Measurements from ENCODE around the gene ATXN10.

Gene ATXN10

GRCh38 chr22:45872659-45873263 is 201.1 kb downstream of the ATXN10 start:
- DNase-seq (ENCODE audit: low read depth in 1 of 2, low spot score in 1 of 2), result no peak
- TF ChIP-seq JUND (IDR thresholded peaks at IDR 0.05; ENCODE audit: low read depth), result no peak
- in situ Hi-C loops (cut with HindIII; ENCODE audit: low pct_unique_long_range_greater_than_20kb, low sequenced_read_pairs), result no loop called here

- in situ Hi-C loops (cut with HindIII; ENCODE audit: low pct_unique_long_range_greater_than_20kb, low sequenced_read_pairs), result no loop called here
Observed at GRCh38 chr22:45876136-45877035, 204.8 kb downstream of the ATXN10 start.

GRCh38 chr22:45877036-45877380 is 205.4 kb downstream of the ATXN10 start:
- no peak for DNase-seq (ENCODE audit: low read depth in 1 of 2, low spot score in 1 of 2)
- in situ Hi-C loops (cut with HindIII; ENCODE audit: low pct_unique_long_range_greater_than_20kb, low sequenced_read_pairs), result no loop called here
- TF ChIP-seq JUND (IDR thresholded peaks at IDR 0.05; ENCODE audit: low read depth), result no peak

More at GRCh38 chr22:45876136-45877035, 204.8 kb downstream of the ATXN10 start:
- no peak for TF ChIP-seq JUND (IDR thresholded peaks at IDR 0.05; ENCODE audit: low read depth)
- no peak for DNase-seq (ENCODE audit: low read depth in 1 of 2, low spot score in 1 of 2)

GRCh38 chr22:45877651-45878050 is 206.0 kb downstream of the ATXN10 start:
- TF ChIP-seq JUND (IDR thresholded peaks at IDR 0.05; ENCODE audit: low read depth), result no peak
- no peak for DNase-seq (ENCODE audit: low read depth in 1 of 2, low spot score in 1 of 2)
- in situ Hi-C loops (cut with HindIII; ENCODE audit: low pct_unique_long_range_greater_than_20kb, low sequenced_read_pairs), result no loop called here

- in situ Hi-C loops (cut with HindIII; ENCODE audit: low pct_unique_long_range_greater_than_20kb, low sequenced_read_pairs), result no loop called here
- no peak for TF ChIP-seq JUND (IDR thresholded peaks at IDR 0.05; ENCODE audit: low read depth)
- no peak for DNase-seq (ENCODE audit: low read depth in 1 of 2, low spot score in 1 of 2)
Observed at GRCh38 chr22:45878051-45878781, 206.6 kb downstream of the ATXN10 start.

GRCh38 chr22:45878901-45879551 is 207.4 kb downstream of the ATXN10 start:
- in situ Hi-C loops (cut with HindIII; ENCODE audit: low pct_unique_long_range_greater_than_20kb, low sequenced_read_pairs), result no loop called here
- no peak for TF ChIP-seq JUND (IDR thresholded peaks at IDR 0.05; ENCODE audit: low read depth)
- no peak for DNase-seq (ENCODE audit: low read depth in 1 of 2, low spot score in 1 of 2)

- no peak for TF ChIP-seq JUND (IDR thresholded peaks at IDR 0.05; ENCODE audit: low read depth)
- DNase-seq (ENCODE audit: low read depth in 1 of 2, low spot score in 1 of 2), result no peak
- in situ Hi-C loops (cut with HindIII; ENCODE audit: low pct_unique_long_range_greater_than_20kb, low sequenced_read_pairs), result no loop called here
Observed at GRCh38 chr22:45879552-45879949, 207.9 kb downstream of the ATXN10 start.

GRCh38 chr22:45880091-45880715 is 208.6 kb downstream of the ATXN10 start:
- TF ChIP-seq JUND (IDR thresholded peaks at IDR 0.05; ENCODE audit: low read depth), result no peak
- in situ Hi-C loops (cut with HindIII; ENCODE audit: low pct_unique_long_range_greater_than_20kb, low sequenced_read_pairs), result no loop called here
- DNase-seq (ENCODE audit: low read depth in 1 of 2, low spot score in 1 of 2), result no peak

- DNase-seq (ENCODE audit: low read depth in 1 of 2, low spot score in 1 of 2), result no peak
- no peak for TF ChIP-seq JUND (IDR thresholded peaks at IDR 0.05; ENCODE audit: low read depth)
- in situ Hi-C loops (cut with HindIII; ENCODE audit: low pct_unique_long_range_greater_than_20kb, low sequenced_read_pairs), result no loop called here
Observed at GRCh38 chr22:45880716-45881523, 209.3 kb downstream of the ATXN10 start.

- TF ChIP-seq JUND (IDR thresholded peaks at IDR 0.05; ENCODE audit: low read depth), result no peak
- in situ Hi-C loops (cut with HindIII; ENCODE audit: low pct_unique_long_range_greater_than_20kb, low sequenced_read_pairs), result no loop called here
- no peak for DNase-seq (ENCODE audit: low read depth in 1 of 2, low spot score in 1 of 2)
Observed at GRCh38 chr22:45881524-45881875, 209.9 kb downstream of the ATXN10 start.
